ENCODE results near the gene DEDD2.

Gene DEDD2

DNA sequence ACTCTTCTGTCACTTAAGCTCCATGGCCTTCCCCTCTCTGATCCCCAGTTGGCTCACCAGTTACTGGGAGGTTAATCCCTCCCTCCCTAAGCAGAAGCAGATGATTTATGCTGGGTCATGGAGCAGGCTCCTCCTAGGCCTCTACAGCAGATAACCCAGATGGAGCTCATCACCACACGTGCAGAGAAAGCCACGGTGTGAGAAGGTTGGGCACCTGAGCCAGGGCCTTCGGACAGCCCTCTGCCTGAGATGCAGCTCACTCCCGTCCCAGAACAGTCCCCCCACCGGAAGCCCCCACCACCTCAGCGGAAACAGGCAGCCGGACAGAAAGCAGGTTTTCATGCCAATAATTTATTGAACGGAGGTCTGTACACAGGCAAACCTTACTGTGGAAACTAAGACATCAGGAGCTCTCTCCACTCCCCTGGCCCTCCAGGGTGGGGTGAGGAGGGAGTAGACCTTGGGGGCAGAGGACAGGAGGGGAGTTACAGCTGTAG lies 12.4 kb upstream of the DEDD2 start:
- no peak for TF ChIP-seq CTCF (IDR thresholded peaks at IDR 0.05; ENCODE audit: low read depth, low read length, missing control alignments)
- no peaks in the 10 kb centered on the region for H3K27me3 ChIP-seq (replicated peaks)
- no peak overlapping the region for H3K4me3 ChIP-seq (ENCODE audit: low read depth, low read length)
- peak overlapping the region; percentile 18 for H3K27ac ChIP-seq
- DNase-seq, result no peak
- peaks cover 86% of the 10 kb centered on the region for H3K36me3 ChIP-seq (replicated peaks)
- in situ Hi-C loops (cut with HindIII; ENCODE audit: low pct_ligation_motif_present, low sequenced_read_pairs), result no loop called here

GRCh38 chr19:42229301-42229854 lies 11.9 kb upstream of the DEDD2 start:
- H3K4me3 ChIP-seq (ENCODE audit: low read depth, low read length), result no peak overlapping the region
- H3K27me3 ChIP-seq (replicated peaks), result no peaks in the 10 kb centered on the region
- in situ Hi-C loops (cut with HindIII; ENCODE audit: low pct_ligation_motif_present, low sequenced_read_pairs), result no loop called here
- peak; percentile 29 for TF ChIP-seq CTCF (IDR thresholded peaks at IDR 0.05; ENCODE audit: low read depth, low read length, missing control alignments)
- H3K27ac ChIP-seq, result peak overlapping the region; percentile 18
- H3K36me3 ChIP-seq (replicated peaks), result peaks cover 87% of the 10 kb centered on the region
- no peak for DNase-seq

DNA sequence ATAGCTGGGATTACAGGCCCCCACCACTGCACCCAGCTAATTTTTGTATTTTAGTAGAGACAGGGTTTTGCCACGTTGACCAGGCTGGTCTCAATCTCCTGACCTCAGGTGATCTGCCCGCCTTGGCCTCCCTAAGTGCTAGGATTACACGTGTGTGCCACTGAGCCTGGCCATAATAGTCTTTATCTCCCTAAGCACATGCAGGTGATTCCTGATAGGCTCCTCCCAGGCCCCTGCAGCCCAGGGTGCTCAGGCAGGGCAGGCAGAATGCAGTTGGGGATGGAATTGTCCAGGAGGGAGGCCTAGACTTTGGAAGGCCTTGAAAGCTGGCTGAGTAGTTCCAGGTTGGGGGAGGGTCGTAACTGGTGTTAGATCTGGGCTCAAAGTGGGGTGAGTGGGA lies 11.2 kb upstream of the DEDD2 start:
- peaks cover 82% of the 10 kb centered on the region for H3K36me3 ChIP-seq (replicated peaks)
- H3K27me3 ChIP-seq (replicated peaks), result no peaks in the 10 kb centered on the region
- no peak for TF ChIP-seq CTCF (IDR thresholded peaks at IDR 0.05; ENCODE audit: low read depth, low read length, missing control alignments)
- no peak overlapping the region for H3K4me3 ChIP-seq (ENCODE audit: low read depth, low read length)
- no peak overlapping the region for H3K27ac ChIP-seq
- in situ Hi-C loops (cut with HindIII; ENCODE audit: low pct_ligation_motif_present, low sequenced_read_pairs), result no loop called here
- DNase-seq, result no peak

DNA sequence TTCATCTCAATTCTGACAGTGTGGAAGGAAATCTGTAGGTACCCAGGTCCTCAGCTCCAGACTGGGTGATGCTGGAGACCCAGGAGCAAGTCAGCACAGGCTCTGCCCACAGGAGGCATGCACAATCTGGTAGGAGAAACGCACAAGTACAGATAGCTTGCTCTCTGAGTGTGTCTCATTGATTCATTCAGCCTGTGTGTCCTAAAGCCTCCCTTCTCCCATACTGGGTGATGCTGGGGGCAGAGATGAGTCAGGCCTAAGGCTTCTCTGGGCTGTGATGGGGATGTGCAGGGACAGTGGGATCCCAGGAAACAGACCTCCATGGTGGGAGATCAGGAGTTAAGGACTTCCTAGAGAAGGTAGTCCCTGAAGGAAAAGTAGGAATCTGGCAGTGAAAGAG lies 9.4 kb upstream of the DEDD2 start:
- in situ Hi-C loops (cut with HindIII; ENCODE audit: low pct_ligation_motif_present, low sequenced_read_pairs), result no loop called here
- Histone ChIP-seq H3K36me3 (replicated peaks) (peaks cover 71% of the 10 kb centered on the region), H3K27me3 (replicated peaks) (no peaks in the 10 kb centered on the region), H3K4me3 (ENCODE audit: low read depth, low read length) (no peak overlapping the region), H3K27ac (no peak overlapping the region)
- no peak for TF ChIP-seq CTCF (IDR thresholded peaks at IDR 0.05; ENCODE audit: low read depth, low read length, missing control alignments)
- DNase-seq, result peak; percentile 45

DNA sequence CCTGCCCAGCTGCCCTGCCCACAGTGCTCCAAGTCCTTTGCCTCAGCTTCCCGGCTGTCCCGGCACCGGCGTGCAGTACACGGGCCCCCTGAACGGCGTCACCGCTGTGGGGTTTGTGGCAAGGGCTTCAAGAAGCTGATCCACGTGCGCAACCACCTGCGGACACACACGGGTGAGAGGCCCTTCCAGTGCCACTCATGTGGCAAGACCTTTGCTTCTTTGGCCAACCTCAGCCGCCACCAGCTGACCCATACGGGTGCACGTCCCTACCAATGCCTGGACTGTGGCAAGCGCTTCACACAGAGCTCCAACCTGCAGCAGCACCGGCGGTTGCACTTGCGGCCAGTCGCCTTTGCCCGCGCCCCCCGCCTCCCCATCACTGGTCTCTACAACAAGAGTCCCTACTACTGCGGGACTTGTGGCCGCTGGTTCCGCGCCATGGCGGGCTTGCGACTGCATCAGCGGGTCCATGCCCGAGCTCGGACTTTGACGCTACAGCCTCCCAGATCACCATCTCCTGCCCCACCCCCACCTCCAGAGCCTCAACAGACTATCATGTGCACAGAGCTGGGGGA lies 8.3 kb upstream of the DEDD2 start:
- Histone ChIP-seq H3K36me3 (replicated peaks) (peaks cover 61% of the 10 kb centered on the region), H3K27me3 (replicated peaks) (no peaks in the 10 kb centered on the region)
- DNase-seq, result no peak

More for the DNA sequence above, 8.3 kb upstream of the DEDD2 start:
- Histone ChIP-seq H3K27ac (no peak overlapping the region), H3K4me3 (ENCODE audit: low read depth, low read length) (no peak overlapping the region)
- TF ChIP-seq CTCF (IDR thresholded peaks at IDR 0.05; ENCODE audit: low read depth, low read length, missing control alignments), result no peak
- in situ Hi-C loops (cut with HindIII; ENCODE audit: low pct_ligation_motif_present, low sequenced_read_pairs), result no loop called here
